ENCODE measurements around the gene ANKRD44. TPM values are rescaled to one million over a fixed set of nuclear protein-coding genes. Genes with fewer than 3 reads are reported as not detected.

The ANKRD44 gene
- total RNA-seq, 1 experiment from 2014 or later = 7.8 TPM

DNA sequence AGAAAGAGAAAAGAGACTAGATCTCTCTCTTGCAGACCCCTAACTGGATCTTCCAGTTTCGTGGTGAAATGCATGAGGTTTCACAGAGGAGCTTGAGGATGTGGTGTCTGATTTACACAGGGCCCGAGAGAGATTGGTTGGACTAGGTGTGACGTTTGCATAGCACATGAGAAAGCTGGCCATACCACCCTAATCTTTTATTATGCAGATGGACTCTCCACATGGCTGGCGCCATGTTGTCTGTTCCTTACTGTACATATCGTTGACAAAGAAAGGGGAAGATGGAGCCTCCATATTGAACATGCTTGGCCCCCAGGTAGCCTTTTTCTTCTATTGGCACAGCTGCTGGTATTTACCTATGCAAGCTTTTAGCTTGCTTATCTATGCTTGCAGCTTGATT is 356.6 kb downstream of the ANKRD44 start:
- no peaks in the 10 kb centered on the region for H3K4me1 ChIP-seq (ENCODE audit: control insufficient read depth, insufficient read depth, low read length)
- no TSS peak for BruUV-seq (replicated peaks)
- H3K36me3 ChIP-seq (ENCODE audit: control insufficient read depth, insufficient read depth, low read length) = no peaks in the 10 kb centered on the region
- POLR2A ChIA-PET = no interaction called here
- in situ Hi-C loops (cut with HindIII; ENCODE audit: low pct_unique_long_range_greater_than_20kb, low sequenced_read_pairs) (no loop called here), intact Hi-C loops (cut with micrococcal nuclease; ENCODE audit: unreplicated experiment) (no loop called here)
- no peak overlapping the region for H3K27ac ChIP-seq (ENCODE audit: low read length)
- DNase-seq (ENCODE audit: low read depth, low spot score) = no peak
- CTCF ChIA-PET = no interaction called here
- no peaks in the 10 kb centered on the region for H3K9me3 ChIP-seq (ENCODE audit: control insufficient read depth, insufficient read depth, low read depth, low read length)
- no peaks in the 10 kb centered on the region for H3K27me3 ChIP-seq (ENCODE audit: control insufficient read depth, insufficient read depth, low read length)
- ATAC-seq = no peak
- TF ChIP-seq REST (IDR thresholded peaks at IDR 0.05; ENCODE audit: insufficient read depth in 1 of 2, low read depth in 2 of 2, low read length in 1 of 2) (no peak), CTCF (IDR thresholded peaks at IDR 0.05) (no peak), POLR2AphosphoS5 (IDR thresholded peaks at IDR 0.05; ENCODE audit: low read depth, low read length) (no peak), SIN3A (IDR thresholded peaks at IDR 0.05; ENCODE audit: borderline replicate concordance, insufficient read depth, low read depth, low read length) (no peak), TCF7L2 (IDR thresholded peaks at IDR 0.05; ENCODE audit: low read depth, low read length) (no peak)
- no peak overlapping the region for H3K4me3 ChIP-seq (ENCODE audit: low read depth in 2 of 2, low read length in 2 of 2)

DNA sequence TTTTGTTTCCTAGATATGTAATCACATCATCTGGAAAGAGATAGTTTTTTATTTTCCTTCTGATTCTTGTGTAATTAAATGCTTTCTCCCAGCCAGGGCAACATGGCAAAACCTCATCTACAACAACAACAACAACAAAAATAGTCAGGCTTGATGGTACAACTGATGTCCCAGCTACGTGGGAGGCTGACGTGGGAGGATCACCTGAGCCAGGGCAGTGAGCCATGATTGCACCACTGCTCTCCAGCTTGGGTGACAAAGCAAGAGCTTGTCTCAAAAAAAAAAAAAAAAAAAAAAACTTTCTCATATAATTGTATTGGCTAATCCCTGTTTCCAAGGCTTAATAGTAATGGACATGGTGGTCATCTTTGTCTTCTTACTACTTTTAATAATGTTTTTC is 357.6 kb downstream of the ANKRD44 start:
- H3K27ac ChIP-seq (ENCODE audit: low read length) = no peak overlapping the region
- no peak overlapping the region for H3K4me3 ChIP-seq (ENCODE audit: low read depth in 2 of 2, low read length in 2 of 2)
- CTCF ChIA-PET = interaction anchor here (0.6 kb wide), 1 partner anchor 250 kb away, joined by 3 read pairs; no protein-coding TSS in a partner anchor
- no peak for DNase-seq (ENCODE audit: low read depth, low spot score)
- no peaks in the 10 kb centered on the region for H3K36me3 ChIP-seq (ENCODE audit: control insufficient read depth, insufficient read depth, low read length)
- no peaks in the 10 kb centered on the region for H3K27me3 ChIP-seq (ENCODE audit: control insufficient read depth, insufficient read depth, low read length)
- no peak for TF ChIP-seq TCF7L2 (IDR thresholded peaks at IDR 0.05; ENCODE audit: low read depth, low read length)
- no peak for TF ChIP-seq REST (IDR thresholded peaks at IDR 0.05; ENCODE audit: insufficient read depth in 1 of 2, low read depth in 2 of 2, low read length in 1 of 2)
- intact Hi-C loops (cut with micrococcal nuclease; ENCODE audit: unreplicated experiment) = no loop called here
- POLR2A ChIA-PET = no interaction called here
- no TSS peak for BruUV-seq (replicated peaks)
- in situ Hi-C loops (cut with HindIII; ENCODE audit: low pct_unique_long_range_greater_than_20kb, low sequenced_read_pairs) = no loop called here
- no peak for ATAC-seq
- no peaks in the 10 kb centered on the region for H3K9me3 ChIP-seq (ENCODE audit: control insufficient read depth, insufficient read depth, low read depth, low read length)
- no peaks in the 10 kb centered on the region for H3K4me1 ChIP-seq (ENCODE audit: control insufficient read depth, insufficient read depth, low read length)
